Measurements from ENCODE around the gene NAALADL2.

Gene NAALADL2

GRCh38 chr3:174973465-174973864 lies 114.3 kb downstream of the NAALADL2 start:
- DNase-seq (ENCODE audit: low spot score), result no peak

DNA sequence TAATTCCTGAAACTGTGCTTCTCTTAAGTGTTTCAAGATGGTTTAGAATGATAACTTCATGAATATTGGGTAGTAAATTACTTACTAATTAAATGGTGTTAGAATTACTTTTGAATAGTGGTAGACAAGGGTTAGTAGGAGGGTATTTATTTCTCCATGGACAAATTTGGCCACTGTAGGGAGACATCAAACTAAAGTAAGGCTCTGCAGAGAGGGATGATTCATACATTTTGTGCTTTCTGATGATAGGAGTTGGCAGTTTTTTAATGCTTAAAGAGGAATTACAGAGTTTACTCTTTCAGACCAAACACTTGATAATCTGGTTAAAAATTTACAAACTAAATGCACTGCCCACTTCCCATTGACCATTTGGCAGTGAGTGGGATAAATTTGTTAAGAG lies 127.6 kb downstream of the NAALADL2 start:
- DNase-seq (ENCODE audit: low spot score), result no peak

- no peak for DNase-seq (ENCODE audit: low spot score)
These were observed 142.0 kb downstream of the NAALADL2 start for GRCh38 chr3:175001091-175001490.

GRCh38 chr3:175002732-175003143 lies 143.6 kb downstream of the NAALADL2 start:
- DNase-seq (ENCODE audit: low spot score), result no peak

DNA sequence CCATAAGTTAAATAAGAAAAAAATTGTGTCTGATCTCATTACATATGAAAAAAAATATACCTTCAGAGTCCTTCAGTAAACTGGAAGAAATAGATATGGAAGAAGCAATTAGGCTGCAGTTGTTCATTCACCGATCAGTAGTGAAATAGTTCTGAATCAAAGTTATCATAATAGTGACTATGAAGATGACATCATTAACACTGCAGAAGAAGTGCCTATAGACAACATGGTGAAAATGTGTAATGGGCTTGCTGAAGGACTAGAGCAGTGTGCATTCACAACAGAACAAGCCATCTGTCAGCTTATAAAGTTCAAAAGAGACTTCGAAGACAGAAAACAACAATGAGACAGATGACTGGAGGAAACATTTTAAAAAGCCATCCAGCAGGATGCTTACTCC lies 144.5 kb downstream of the NAALADL2 start:
- no peak for DNase-seq (ENCODE audit: low spot score)

GRCh38 chr3:175005193-175005592 lies 146.1 kb downstream of the NAALADL2 start:
- no peak for DNase-seq (ENCODE audit: low spot score)

DNA sequence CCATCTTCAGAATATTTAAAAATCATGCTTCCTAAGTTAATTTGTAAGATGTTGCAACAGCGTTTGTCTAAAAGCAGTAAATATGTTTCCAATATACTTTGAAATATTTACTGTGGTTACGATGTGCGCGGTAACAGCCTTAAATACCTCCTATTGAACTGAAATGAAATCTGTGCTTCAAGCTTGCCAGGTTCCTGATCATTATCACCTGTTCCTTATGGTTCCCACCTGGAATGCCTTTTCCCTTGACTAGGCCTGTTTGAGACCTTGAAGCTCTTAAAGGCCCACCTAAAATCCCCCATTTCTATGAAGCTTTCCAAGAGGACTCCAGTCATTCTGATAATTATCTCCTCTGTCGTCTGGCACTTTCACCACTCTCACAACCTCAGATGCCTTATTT lies 146.7 kb downstream of the NAALADL2 start:
- no peak for DNase-seq (ENCODE audit: low spot score)

GRCh38 chr3:175007306-175007705 lies 148.2 kb downstream of the NAALADL2 start:
- no peak for DNase-seq (ENCODE audit: low spot score)

- DNase-seq (ENCODE audit: low spot score), result no peak
These were observed 150.2 kb downstream of the NAALADL2 start for GRCh38 chr3:175009295-175009694.

- DNase-seq (ENCODE audit: low spot score), result no peak
These were observed 156.0 kb downstream of the NAALADL2 start for GRCh38 chr3:175015056-175015635.

- no peak for DNase-seq (ENCODE audit: low spot score)
These were observed 160.0 kb downstream of the NAALADL2 start for GRCh38 chr3:175018946-175019727.

- no peak for DNase-seq (ENCODE audit: low spot score)
These were observed 161.0 kb downstream of the NAALADL2 start for GRCh38 chr3:175020101-175020500.

- no peak for DNase-seq (ENCODE audit: low spot score)
These were observed 170.7 kb downstream of the NAALADL2 start for GRCh38 chr3:175029828-175030227.

DNA sequence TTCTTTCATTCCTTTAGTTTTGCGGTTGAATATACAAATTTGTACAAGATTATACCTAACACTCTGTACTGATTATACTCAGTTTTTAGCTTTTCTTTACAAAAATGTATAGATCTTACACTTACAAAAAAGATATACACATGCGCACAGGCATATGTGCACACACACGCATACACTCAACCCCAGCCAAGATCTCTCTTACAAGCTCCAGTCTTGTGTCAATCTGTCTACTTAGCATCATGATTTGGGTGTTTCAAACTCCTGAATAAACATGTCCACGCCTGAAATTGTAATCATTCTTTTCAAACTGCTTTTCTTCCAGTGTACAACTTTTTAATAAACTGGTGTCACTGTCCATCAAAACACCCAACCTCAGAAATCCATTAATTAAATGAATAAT lies 180.7 kb downstream of the NAALADL2 start:
- DNase-seq (ENCODE audit: low spot score), result no peak

DNA sequence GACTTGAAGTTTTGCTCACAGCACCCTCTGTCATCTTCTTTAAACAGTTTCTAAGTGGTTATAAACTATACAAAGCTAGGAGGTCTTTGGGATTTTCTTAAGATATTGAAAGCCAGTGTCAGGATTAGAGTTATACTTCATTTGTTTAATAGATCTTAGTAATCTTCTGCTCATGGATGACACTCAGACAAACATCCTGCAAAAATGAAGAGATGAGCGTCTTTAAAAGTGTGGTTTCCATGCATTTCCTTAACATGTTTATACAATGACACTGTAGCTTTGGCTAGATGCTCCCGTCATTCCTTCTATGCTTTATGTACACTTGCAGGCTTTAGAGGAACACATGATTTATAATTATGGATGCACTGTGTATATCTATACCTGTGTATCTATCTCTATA lies 182.2 kb downstream of the NAALADL2 start:
- no peak for DNase-seq (ENCODE audit: low spot score)

DNA sequence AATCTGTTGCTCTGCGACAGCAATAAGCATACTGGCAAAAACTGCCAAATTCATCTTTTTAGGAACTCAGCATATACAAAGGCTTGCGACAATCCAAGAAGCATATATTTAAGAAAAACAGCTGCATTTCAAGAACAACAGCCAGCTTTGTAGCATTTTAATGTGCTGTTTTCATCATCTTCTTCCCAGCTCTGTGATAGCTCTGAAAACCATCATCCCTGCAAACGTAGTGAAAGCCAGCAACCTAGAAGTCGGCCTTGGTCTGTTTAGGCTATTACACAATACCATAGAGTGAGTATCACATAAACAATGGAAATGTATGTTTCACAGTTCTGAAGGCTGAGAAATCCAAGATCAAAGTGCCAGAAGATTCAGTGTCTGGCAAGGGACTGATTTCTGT lies 187.5 kb downstream of the NAALADL2 start:
- no peak for DNase-seq (ENCODE audit: low spot score)

DNA sequence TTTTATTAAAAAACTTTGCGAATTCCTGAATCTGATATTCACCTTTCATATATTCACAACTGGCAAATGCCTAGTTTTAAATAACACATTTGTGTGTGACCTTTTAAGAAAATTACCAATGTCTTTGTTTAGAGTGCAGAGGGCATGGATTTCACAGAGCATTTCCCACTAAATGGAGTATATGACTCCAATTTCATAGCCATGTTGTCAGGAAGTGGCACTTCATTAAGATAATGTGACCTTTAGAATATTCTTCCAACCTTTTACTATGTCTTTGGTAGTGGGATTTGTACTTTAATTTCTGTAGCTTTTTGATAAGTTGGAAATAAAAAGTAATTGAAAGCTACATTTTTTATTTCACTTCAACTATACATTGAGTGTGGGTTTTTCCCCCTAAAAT lies 188.7 kb downstream of the NAALADL2 start:
- DNase-seq (ENCODE audit: low spot score), result no peak

DNA sequence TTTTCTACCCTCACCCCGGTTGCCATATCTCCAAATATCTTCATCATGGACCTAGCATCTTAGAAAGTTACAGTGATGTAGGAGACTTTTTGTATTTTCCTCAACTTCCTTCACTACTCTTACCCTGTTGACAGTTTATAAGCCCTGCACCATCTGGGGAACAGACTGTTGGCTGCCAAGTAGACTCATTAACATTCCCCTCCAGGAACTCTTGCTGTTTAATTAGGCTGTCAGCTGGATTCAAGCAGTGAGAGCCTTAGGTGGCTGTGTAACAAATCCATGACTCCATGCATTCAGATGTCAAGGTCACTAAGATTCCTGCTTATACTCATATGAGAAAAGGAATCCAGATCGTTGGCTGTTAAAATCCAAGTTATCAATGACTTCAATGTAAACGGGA lies 198.3 kb downstream of the NAALADL2 start:
- no peak for DNase-seq (ENCODE audit: low spot score)

GRCh38 chr3:175059788-175060187 lies 200.7 kb downstream of the NAALADL2 start:
- no peak for DNase-seq (ENCODE audit: low spot score)

DNA sequence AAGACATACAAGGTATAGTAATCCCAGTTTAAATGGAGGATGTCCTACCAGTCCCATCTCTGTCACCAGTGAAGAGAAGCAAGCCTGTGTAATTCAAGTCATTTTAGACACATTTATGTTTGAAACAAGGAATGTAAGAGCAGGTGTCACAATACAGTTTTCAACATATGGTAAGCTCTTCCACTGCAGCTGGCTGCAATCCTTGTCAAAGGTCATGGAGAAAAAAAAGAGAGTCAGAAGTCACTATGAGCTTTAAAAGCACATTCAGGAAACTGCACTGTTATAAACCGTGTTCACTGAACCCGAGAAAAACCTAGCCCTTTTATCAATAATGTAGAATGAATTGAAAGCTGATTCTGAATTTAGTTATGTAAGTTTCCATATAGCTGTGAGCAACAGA lies 206.4 kb downstream of the NAALADL2 start:
- DNase-seq (ENCODE audit: low spot score), result no peak

GRCh38 chr3:175066617-175067415 lies 207.7 kb downstream of the NAALADL2 start:
- no peak for DNase-seq (ENCODE audit: low spot score)

DNA sequence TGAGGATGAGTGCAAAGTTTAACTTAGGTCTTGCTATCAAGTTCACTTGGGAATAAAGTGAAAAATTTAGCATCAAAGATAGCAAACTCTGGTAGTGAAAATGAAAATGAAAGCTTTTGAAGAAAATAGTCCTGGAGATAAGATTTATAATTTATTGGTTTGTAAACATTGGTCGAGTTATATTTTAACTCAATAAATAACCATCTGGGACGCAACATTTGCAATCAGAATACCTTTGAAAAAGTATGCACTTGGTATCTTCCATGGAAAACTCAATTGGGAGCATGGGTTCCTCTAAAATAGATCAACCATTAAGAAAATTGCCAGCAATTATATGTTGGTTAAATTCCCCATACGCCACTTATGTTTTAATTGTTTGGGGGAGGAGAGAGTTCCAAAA lies 209.5 kb downstream of the NAALADL2 start:
- no peak for DNase-seq (ENCODE audit: low spot score)

- DNase-seq (ENCODE audit: low spot score), result no peak
These were observed 211.8 kb downstream of the NAALADL2 start for GRCh38 chr3:175070946-175071345.

Data from activated CD4-positive, alpha-beta T cell treated with anti-CD3 and anti-CD28 coated beads, Interleukin-2, Interleukin-4, amounts not matched to agents 100 ng/mL and 50 ng/mL, durations not matched to agents 16 hours and 8 hours (primary cell).